Ovary (tissue), 3 donors: Measurements from ENCODE around the gene DCP1B.

Experiments used
- POLR2A ChIP-seq: fragments of 450-650 bp; IDR thresholded peaks from one replicate; pipeline ENCODE4 v1.6.1; 2017; ENCODE audit warnings: antibody characterized with exemption, mild to moderate bottlenecking, moderate library complexity
- TF ChIP-seq, protein P1 (sequence below), 3 donors: fragments of 450-650 bp in 2 of 3; fragments of 200-600 bp in 1 of 3; IDR thresholded peaks; one replicate each; pipeline versions ENCODE4 v1.5.1 to v1.8.0; 2016 to 2022; ENCODE audit warnings: antibody characterized with exemption in 3 of 3, mild to moderate bottlenecking in 1 of 3
- donor health status: DM: no; HTN: no; CAD: no.

DNA sequence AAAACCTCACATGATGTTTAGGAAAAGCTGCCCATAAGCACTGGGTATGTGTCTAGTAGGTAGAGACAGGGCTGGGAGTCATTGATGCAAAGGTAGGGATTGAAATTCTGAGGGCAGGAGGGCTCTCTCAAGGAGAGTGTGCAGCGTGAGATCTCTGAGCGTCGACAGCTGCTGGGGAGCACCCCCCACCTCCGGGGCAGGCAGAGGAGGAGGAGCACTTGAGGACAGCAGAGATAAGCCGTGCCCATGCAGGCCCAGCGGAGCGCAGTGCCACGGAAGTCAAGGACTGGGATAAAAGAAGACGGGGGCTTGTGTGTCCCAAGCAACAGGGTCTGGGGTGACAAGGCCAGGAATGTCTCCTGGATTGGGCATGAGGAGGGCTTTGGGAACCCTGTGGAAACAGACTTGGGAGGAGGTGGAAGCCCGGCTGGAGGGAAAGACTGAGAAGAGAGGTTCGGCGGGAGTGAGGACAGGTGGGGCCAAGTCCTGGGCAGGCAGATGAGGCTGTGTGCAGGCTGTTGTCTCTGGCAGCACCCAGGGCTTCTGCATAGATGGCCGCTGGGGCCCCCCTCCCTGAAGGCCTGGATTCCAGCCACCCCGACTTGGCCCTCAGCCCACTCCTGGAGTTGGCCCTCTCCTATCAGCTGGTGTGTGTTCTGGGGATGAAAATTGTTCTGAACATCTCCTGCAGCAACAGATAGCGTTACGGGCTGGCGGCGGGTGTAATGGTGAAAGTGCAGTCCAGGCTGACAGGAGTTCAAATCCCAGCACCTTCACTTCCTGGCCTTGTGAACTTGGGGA lies 87.7 kb downstream of the DCP1B start:
- TF ChIP-seq POLR2A: no peak
- TF ChIP-seq, protein P1, sequence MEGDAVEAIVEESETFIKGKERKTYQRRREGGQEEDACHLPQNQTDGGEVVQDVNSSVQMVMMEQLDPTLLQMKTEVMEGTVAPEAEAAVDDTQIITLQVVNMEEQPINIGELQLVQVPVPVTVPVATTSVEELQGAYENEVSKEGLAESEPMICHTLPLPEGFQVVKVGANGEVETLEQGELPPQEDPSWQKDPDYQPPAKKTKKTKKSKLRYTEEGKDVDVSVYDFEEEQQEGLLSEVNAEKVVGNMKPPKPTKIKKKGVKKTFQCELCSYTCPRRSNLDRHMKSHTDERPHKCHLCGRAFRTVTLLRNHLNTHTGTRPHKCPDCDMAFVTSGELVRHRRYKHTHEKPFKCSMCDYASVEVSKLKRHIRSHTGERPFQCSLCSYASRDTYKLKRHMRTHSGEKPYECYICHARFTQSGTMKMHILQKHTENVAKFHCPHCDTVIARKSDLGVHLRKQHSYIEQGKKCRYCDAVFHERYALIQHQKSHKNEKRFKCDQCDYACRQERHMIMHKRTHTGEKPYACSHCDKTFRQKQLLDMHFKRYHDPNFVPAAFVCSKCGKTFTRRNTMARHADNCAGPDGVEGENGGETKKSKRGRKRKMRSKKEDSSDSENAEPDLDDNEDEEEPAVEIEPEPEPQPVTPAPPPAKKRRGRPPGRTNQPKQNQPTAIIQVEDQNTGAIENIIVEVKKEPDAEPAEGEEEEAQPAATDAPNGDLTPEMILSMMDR (IDR thresholded peaks at IDR 0.05): no peak
